H1 (cell line): Measurements from ENCODE around the gene ZNF74. TPM values are rescaled to one million over a fixed set of nuclear protein-coding genes. Genes with fewer than 3 reads are reported as not detected.

Experiments
- EGR1 ChIP-seq: IDR thresholded peaks from 2 replicates; pipeline ENCODE4 v1.6.1; 2011; ENCODE audit warnings: low read depth, low read length, borderline replicate concordance
- HDAC6 ChIP-seq: IDR thresholded peaks from one replicate; pipeline ENCODE4 v1.7.1; 2012; ENCODE audit warnings: low read depth, mild to moderate bottlenecking, inconsistent platforms, low read length, moderate library complexity
- MAFK ChIP-seq: IDR thresholded peaks from 2 replicates; pipeline ENCODE4 v1.6.1; 2012; ENCODE audit warnings: low read depth, mild to moderate bottlenecking, improper control_type of control experiment, low read length
- POLR2A ChIP-seq, 2 experiments: IDR thresholded peaks; 1 replicate in 1 of 2; 2 replicates in 1 of 2; pipeline ENCODE4 v1.6.1; 2011; ENCODE audit warnings: low read depth in 2 of 2, low read length in 2 of 2, mild to moderate bottlenecking in 2 of 2; ENCODE audit errors: control extremely low read depth in 1 of 2
- RBBP5 ChIP-seq: IDR thresholded peaks from 2 replicates; pipeline ENCODE4 v1.7.1; 2012; ENCODE audit warnings: low read depth, mild to moderate bottlenecking, inconsistent platforms, low read length, moderate library complexity, borderline replicate concordance
- YY1 ChIP-seq: IDR thresholded peaks from 2 replicates; pipeline ENCODE4 v1.6.1; 2011; ENCODE audit warnings: low read depth, mild to moderate bottlenecking, low read length
- polyA plus RNA-seq, 7 experiments: library from polyadenylated mRNA; depleted of rRNA in 3 of 7; stranded (reverse) in 5 of 7; unstranded in 2 of 7; fragments of >200 nt in 5 of 7; fragments of 200-250 nt in 2 of 7; gene quantifications; 1 replicate in 5 of 7; 2 replicates in 1 of 7; 4 replicates in 1 of 7; pipeline versions ENCODE4 v1.2.1 to v1.2.3, GENCODE V29; 2011 to 2013; ENCODE audit warnings: missing spikeins in 2 of 7, mixed read lengths in 2 of 7
- total RNA-seq: library from RNA; stranded (reverse); fragmentation: NEBNext Ultra II Directional; extraction: Animal tissue kit (Norgen Biotek cat#: 25700); gene quantifications from 2 replicates; pipeline ENCODE4 v1.2.1, GENCODE V29; 2021
- TF ChIP-seq, protein P1 (sequence below): fragments of 300-600 bp; sonication (generic); IDR thresholded peaks from 2 replicates; pipeline ENCODE4 v1.7.1; 2012; ENCODE audit warnings: low read length, moderate library complexity, mild to moderate bottlenecking, inconsistent platforms; ENCODE audit not compliant: insufficient replicate concordance
- TF ChIP-seq, protein P2 (sequence below): IDR thresholded peaks from 2 replicates; pipeline ENCODE4 v1.6.1; 2011; ENCODE audit warnings: low read depth, mild to moderate bottlenecking, low read length; ENCODE audit not compliant: insufficient read depth

The ZNF74 gene
- total and polyA plus RNA-seq, 2 of the 8 experiments (the other 6 are each of a cell fraction or from before 2014, with no cell fraction given), result 29.7 to 45.7 TPM

DNA sequence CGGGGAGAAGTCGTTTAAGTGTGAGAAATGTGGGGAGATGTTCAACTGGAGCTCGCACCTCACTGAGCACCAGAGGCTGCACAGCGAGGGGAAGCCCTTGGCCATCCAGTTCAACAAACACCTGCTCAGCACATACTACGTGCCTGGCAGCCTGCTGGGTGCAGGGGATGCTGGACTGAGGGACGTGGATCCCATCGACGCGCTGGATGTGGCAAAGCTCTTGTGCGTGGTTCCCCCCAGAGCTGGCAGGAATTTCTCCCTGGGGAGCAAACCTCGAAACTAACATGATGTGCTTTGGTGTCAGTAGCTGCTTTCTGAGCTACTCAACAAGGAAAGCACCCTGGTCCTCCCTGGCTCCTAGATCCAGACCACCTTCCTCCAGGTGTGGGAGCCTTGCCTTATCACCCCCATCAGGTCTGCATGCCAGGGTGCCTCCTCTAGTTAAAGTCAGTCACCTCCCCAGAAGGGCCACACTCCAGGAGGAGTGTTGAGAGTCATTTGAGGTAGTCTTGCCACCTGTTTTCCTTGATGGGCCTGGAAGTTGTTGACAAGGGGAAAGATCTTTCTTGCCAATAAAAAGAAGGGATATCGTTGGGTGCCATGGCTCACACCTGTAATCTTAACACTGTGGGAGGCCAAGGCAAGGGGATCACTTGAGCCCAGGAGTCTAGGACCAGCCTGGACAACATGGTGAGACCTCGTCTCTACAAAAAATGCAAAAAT lies 12.9 kb downstream of the ZNF74 start (continued):
- TF ChIP-seq, protein P1, sequence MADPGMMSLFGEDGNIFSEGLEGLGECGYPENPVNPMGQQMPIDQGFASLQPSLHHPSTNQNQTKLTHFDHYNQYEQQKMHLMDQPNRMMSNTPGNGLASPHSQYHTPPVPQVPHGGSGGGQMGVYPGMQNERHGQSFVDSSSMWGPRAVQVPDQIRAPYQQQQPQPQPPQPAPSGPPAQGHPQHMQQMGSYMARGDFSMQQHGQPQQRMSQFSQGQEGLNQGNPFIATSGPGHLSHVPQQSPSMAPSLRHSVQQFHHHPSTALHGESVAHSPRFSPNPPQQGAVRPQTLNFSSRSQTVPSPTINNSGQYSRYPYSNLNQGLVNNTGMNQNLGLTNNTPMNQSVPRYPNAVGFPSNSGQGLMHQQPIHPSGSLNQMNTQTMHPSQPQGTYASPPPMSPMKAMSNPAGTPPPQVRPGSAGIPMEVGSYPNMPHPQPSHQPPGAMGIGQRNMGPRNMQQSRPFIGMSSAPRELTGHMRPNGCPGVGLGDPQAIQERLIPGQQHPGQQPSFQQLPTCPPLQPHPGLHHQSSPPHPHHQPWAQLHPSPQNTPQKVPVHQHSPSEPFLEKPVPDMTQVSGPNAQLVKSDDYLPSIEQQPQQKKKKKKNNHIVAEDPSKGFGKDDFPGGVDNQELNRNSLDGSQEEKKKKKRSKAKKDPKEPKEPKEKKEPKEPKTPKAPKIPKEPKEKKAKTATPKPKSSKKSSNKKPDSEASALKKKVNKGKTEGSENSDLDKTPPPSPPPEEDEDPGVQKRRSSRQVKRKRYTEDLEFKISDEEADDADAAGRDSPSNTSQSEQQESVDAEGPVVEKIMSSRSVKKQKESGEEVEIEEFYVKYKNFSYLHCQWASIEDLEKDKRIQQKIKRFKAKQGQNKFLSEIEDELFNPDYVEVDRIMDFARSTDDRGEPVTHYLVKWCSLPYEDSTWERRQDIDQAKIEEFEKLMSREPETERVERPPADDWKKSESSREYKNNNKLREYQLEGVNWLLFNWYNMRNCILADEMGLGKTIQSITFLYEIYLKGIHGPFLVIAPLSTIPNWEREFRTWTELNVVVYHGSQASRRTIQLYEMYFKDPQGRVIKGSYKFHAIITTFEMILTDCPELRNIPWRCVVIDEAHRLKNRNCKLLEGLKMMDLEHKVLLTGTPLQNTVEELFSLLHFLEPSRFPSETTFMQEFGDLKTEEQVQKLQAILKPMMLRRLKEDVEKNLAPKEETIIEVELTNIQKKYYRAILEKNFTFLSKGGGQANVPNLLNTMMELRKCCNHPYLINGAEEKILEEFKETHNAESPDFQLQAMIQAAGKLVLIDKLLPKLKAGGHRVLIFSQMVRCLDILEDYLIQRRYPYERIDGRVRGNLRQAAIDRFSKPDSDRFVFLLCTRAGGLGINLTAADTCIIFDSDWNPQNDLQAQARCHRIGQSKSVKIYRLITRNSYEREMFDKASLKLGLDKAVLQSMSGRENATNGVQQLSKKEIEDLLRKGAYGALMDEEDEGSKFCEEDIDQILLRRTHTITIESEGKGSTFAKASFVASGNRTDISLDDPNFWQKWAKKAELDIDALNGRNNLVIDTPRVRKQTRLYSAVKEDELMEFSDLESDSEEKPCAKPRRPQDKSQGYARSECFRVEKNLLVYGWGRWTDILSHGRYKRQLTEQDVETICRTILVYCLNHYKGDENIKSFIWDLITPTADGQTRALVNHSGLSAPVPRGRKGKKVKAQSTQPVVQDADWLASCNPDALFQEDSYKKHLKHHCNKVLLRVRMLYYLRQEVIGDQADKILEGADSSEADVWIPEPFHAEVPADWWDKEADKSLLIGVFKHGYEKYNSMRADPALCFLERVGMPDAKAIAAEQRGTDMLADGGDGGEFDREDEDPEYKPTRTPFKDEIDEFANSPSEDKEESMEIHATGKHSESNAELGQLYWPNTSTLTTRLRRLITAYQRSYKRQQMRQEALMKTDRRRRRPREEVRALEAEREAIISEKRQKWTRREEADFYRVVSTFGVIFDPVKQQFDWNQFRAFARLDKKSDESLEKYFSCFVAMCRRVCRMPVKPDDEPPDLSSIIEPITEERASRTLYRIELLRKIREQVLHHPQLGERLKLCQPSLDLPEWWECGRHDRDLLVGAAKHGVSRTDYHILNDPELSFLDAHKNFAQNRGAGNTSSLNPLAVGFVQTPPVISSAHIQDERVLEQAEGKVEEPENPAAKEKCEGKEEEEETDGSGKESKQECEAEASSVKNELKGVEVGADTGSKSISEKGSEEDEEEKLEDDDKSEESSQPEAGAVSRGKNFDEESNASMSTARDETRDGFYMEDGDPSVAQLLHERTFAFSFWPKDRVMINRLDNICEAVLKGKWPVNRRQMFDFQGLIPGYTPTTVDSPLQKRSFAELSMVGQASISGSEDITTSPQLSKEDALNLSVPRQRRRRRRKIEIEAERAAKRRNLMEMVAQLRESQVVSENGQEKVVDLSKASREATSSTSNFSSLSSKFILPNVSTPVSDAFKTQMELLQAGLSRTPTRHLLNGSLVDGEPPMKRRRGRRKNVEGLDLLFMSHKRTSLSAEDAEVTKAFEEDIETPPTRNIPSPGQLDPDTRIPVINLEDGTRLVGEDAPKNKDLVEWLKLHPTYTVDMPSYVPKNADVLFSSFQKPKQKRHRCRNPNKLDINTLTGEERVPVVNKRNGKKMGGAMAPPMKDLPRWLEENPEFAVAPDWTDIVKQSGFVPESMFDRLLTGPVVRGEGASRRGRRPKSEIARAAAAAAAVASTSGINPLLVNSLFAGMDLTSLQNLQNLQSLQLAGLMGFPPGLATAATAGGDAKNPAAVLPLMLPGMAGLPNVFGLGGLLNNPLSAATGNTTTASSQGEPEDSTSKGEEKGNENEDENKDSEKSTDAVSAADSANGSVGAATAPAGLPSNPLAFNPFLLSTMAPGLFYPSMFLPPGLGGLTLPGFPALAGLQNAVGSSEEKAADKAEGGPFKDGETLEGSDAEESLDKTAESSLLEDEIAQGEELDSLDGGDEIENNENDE, result no peak
- TF ChIP-seq RBBP5 (no peak), YY1 (no peak), MAFK (no peak), POLR2A (IDR thresholded peaks at IDR 0.05; ENCODE audit: control extremely low read depth in 1 of 2, low read depth in 2 of 2, low read length in 2 of 2) (no peak), HDAC6 (no peak), EGR1 (no peak)
- TF ChIP-seq, protein P2, sequence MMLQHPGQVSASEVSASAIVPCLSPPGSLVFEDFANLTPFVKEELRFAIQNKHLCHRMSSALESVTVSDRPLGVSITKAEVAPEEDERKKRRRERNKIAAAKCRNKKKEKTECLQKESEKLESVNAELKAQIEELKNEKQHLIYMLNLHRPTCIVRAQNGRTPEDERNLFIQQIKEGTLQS, result no peak
